ENCODE data around the gene SLC16A1.

DNA sequence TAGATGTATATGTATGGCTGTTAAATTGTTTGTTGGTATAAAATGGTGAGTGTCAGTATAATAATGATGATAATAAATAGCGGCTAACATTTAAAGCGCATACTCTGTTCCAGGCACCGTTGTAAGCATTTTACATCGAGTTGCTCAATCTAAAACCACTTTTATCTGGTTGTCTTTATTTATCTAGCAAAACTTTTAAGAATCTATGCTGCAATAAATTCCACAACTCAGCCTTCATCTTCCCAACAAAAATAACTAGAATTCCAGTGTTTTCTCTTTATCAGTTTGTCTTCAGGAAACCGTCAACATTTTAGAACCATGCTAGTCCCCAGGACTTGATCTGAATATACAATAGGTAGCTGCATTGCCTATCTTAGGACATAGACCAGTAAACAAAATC is 19.3 kb upstream of the SLC16A1 start:
- no peak for TF ChIP-seq EZH2 (IDR thresholded peaks at IDR 0.05; ENCODE audit: low read depth, low read length, severe bottlenecking)
- TF ChIP-seq, protein P1, sequence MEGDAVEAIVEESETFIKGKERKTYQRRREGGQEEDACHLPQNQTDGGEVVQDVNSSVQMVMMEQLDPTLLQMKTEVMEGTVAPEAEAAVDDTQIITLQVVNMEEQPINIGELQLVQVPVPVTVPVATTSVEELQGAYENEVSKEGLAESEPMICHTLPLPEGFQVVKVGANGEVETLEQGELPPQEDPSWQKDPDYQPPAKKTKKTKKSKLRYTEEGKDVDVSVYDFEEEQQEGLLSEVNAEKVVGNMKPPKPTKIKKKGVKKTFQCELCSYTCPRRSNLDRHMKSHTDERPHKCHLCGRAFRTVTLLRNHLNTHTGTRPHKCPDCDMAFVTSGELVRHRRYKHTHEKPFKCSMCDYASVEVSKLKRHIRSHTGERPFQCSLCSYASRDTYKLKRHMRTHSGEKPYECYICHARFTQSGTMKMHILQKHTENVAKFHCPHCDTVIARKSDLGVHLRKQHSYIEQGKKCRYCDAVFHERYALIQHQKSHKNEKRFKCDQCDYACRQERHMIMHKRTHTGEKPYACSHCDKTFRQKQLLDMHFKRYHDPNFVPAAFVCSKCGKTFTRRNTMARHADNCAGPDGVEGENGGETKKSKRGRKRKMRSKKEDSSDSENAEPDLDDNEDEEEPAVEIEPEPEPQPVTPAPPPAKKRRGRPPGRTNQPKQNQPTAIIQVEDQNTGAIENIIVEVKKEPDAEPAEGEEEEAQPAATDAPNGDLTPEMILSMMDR (IDR thresholded peaks at IDR 0.05; ENCODE audit: control extremely low read depth in 1 of 3, insufficient read depth in 1 of 3, low read depth in 1 of 3, low read length in 3 of 3), result no peak

Measured in H1 (cell line).